Suprapubic skin (tissue), 4 donors: ENCODE measurements around the gene EIF2AK2. TPM values are rescaled to one million over a fixed set of nuclear protein-coding genes. Genes with fewer than 3 reads are reported as not detected.

Experiments
- DNase-seq, 2 donors: peaks; one replicate each; pipeline ENCODE4 v3.0.0-alpha.2; 2019; ENCODE audit warnings: low spot score in 2 of 2
- H3K27ac ChIP-seq: fragments of 200-600 bp; sonication (generic); one replicate; pipeline ENCODE4 v1.5.1; 2019
- H3K27me3 ChIP-seq: fragments of 200-600 bp; sonication (generic); one replicate; pipeline ENCODE4 v1.5.1; 2019
- H3K36me3 ChIP-seq: fragments of 200-600 bp; sonication (generic); one replicate; pipeline ENCODE4 v1.5.1; 2019
- H3K4me1 ChIP-seq: fragments of 200-600 bp; sonication (generic); one replicate; pipeline ENCODE4 v1.5.1; 2019
- H3K4me3 ChIP-seq: fragments of 200-600 bp; sonication (generic); one replicate; pipeline ENCODE4 v1.5.1; 2019; ENCODE audit warnings: mild to moderate bottlenecking
- H3K9me3 ChIP-seq: fragments of 200-600 bp; sonication (generic); one replicate; pipeline ENCODE4 v1.5.1; 2019
- CTCF ChIP-seq, 2 donors: fragments of 200-600 bp in 1 of 2; fragments of 450-650 bp in 1 of 2; sonication (generic) in 1 of 2; IDR thresholded peaks; one replicate each; pipeline ENCODE4 v1.5.1; 2016 to 2019; ENCODE audit warnings: antibody characterized with exemption in 2 of 2, mild to moderate bottlenecking in 1 of 2, moderate library complexity in 1 of 2
- EP300 ChIP-seq: sonication (generic); formaldehyde crosslinking; IDR thresholded peaks from one replicate; pipeline ENCODE4 v1.6.1; 2017; ENCODE audit warnings: antibody characterized with exemption
- POLR2A ChIP-seq, 2 donors: fragments of 450-650 bp; IDR thresholded peaks; one replicate each; pipeline ENCODE4 v1.6.1; 2017; ENCODE audit warnings: antibody characterized with exemption in 2 of 2, mild to moderate bottlenecking in 2 of 2, moderate library complexity in 2 of 2
- POLR2AphosphoS5 ChIP-seq, 3 donors: sonication (generic); formaldehyde crosslinking; IDR thresholded peaks; one replicate each; pipeline ENCODE4 v1.6.1; 2017; ENCODE audit warnings: antibody characterized with exemption in 3 of 3
- WGBS: methylation state at CpG from one replicate; pipeline ENCODE4 v1.1.5; 2018; 5-methylcytosine and 5-hydroxymethylcytosine counted together
- total RNA-seq, 4 donors: library from RNA; depleted of rRNA; stranded (reverse); fragments of >200 nt; gene quantifications; one replicate each; pipeline ENCODE4 v1.1.0, GENCODE V29; 2016

Gene EIF2AK2
- total RNA-seq, 4 donors from 2014 or later, result 6.5 to 10.8 (median 9.1) TPM

- no peaks in the 10 kb centered on the region for H3K4me1 ChIP-seq
- H3K27ac ChIP-seq, result no peak overlapping the region
- H3K36me3 ChIP-seq, result peaks cover 55% of the 10 kb centered on the region
- no peak overlapping the region for H3K4me3 ChIP-seq
- no peaks in the 10 kb centered on the region for H3K9me3 ChIP-seq
- DNase-seq, result no peak
- H3K27me3 ChIP-seq, result no peaks in the 10 kb centered on the region
- no peak for TF ChIP-seq POLR2A (IDR thresholded peaks at IDR 0.05)
- no peak for TF ChIP-seq CTCF (IDR thresholded peaks at IDR 0.05)
- no peak for TF ChIP-seq POLR2AphosphoS5 (IDR thresholded peaks at IDR 0.05)
- no peak for TF ChIP-seq EP300
- 96% methylated on average over 4 of the region's 4 CpGs for WGBS
These were observed 58.2 kb downstream of the EIF2AK2 start for GRCh38 chr2:37098416-37099118.

- Histone ChIP-seq H3K9me3 (no peaks in the 10 kb centered on the region), H3K27me3 (no peaks in the 10 kb centered on the region), H3K4me1 (no peaks in the 10 kb centered on the region), H3K27ac (no peak overlapping the region), H3K4me3 (no peak overlapping the region), H3K36me3 (peaks cover 53% of the 10 kb centered on the region)
- WGBS, result 75% methylated on average over 1 of the region's 1 CpG
- no peak for DNase-seq
- TF ChIP-seq CTCF (IDR thresholded peaks at IDR 0.05), result no peak
- TF ChIP-seq POLR2AphosphoS5 (IDR thresholded peaks at IDR 0.05), result no peak
- no peak for TF ChIP-seq EP300
- no peak for TF ChIP-seq POLR2A (IDR thresholded peaks at IDR 0.05)
These were observed 60.2 kb downstream of the EIF2AK2 start for GRCh38 chr2:37096568-37096967.

GRCh38 chr2:37091873-37092272 is 64.9 kb downstream of the EIF2AK2 start:
- Histone ChIP-seq H3K4me3 (no peak overlapping the region), H3K36me3 (peaks cover 75% of the 10 kb centered on the region), H3K4me1 (no peaks in the 10 kb centered on the region), H3K9me3 (no peaks in the 10 kb centered on the region), H3K27ac (no peak overlapping the region), H3K27me3 (no peaks in the 10 kb centered on the region)
- no peak for DNase-seq
- 89% methylated on average over 5 of the region's 5 CpGs for WGBS
- TF ChIP-seq POLR2A (IDR thresholded peaks at IDR 0.05) (no peak), CTCF (IDR thresholded peaks at IDR 0.05) (no peak), EP300 (no peak), POLR2AphosphoS5 (IDR thresholded peaks at IDR 0.05) (no peak)

- Histone ChIP-seq H3K27ac (no peak overlapping the region), H3K36me3 (peaks cover 56% of the 10 kb centered on the region), H3K4me3 (no peak overlapping the region), H3K27me3 (no peaks in the 10 kb centered on the region), H3K4me1 (peaks cover 8% of the 10 kb centered on the region), H3K9me3 (no peaks in the 10 kb centered on the region)
- TF ChIP-seq CTCF (IDR thresholded peaks at IDR 0.05), result no peak
- no peak for TF ChIP-seq POLR2A (IDR thresholded peaks at IDR 0.05)
- no peak for TF ChIP-seq POLR2AphosphoS5 (IDR thresholded peaks at IDR 0.05)
- TF ChIP-seq EP300, result no peak
- no peak for DNase-seq
- 89% methylated on average over 4 of the region's 4 CpGs for WGBS
These were observed 66.7 kb downstream of the EIF2AK2 start for GRCh38 chr2:37090019-37090477.

- Histone ChIP-seq H3K4me1 (peaks cover 29% of the 10 kb centered on the region), H3K9me3 (no peaks in the 10 kb centered on the region), H3K4me3 (no peak overlapping the region), H3K27me3 (no peaks in the 10 kb centered on the region), H3K27ac (no peak overlapping the region), H3K36me3 (peaks cover 24% of the 10 kb centered on the region)
- TF ChIP-seq CTCF (IDR thresholded peaks at IDR 0.05) (no peak), EP300 (no peak), POLR2AphosphoS5 (IDR thresholded peaks at IDR 0.05) (no peak), POLR2A (IDR thresholded peaks at IDR 0.05) (no peak)
- 100% methylated on average over 1 of the region's 1 CpG for WGBS
- no peak for DNase-seq
These were observed 71.0 kb downstream of the EIF2AK2 start for GRCh38 chr2:37085731-37086147.
